ENCODE results near the gene STK40. TPM values are rescaled to one million over a fixed set of nuclear protein-coding genes. Genes with fewer than 3 reads are reported as not detected.

Gene STK40
- polyA plus RNA-seq, 2 of the 4 experiments (the other 2 are of a cell fraction), result 6.0 to 8.9 TPM

- peak overlapping the region in 1 of 2 experiments; percentile 75; a peak in 2 of 6 replicates for H3K27ac ChIP-seq
- H3K4me2 ChIP-seq, result no peak overlapping the region
- FAIRE-seq (no peak), ATAC-seq (no peak), DNase-seq (ENCODE audit: low read depth in 1 of 2, low spot score in 1 of 2) (no peak)
- POLR2A ChIA-PET, result no interaction called here
- CTCF ChIA-PET, result interaction anchor here (0.7 to 5.8 kb wide), 17 partner anchors 28 to 326 kb away, joined by 3 to 53 read pairs (median 3); partner anchors contain the start of genes SH3D21 and TRAPPC3
- peaks cover 7% of the 10 kb centered on the region; the same call in 2 of the 3 replicates for H3K4me1 ChIP-seq
- TF ChIP-seq ZFP36 (IDR thresholded peaks at IDR 0.05; ENCODE audit: borderline replicate concordance, partially characterized antibody), result no peak
- TF ChIP-seq MAFK (IDR thresholded peaks at IDR 0.05; ENCODE audit: partially characterized antibody), result peak; percentile 42
- no peak overlapping the region for H3K4me3 ChIP-seq
- no peaks in the 10 kb centered on the region for H3K9me3 ChIP-seq
- WGBS (ENCODE audit: missing lambda C conversion rate), result 68% methylated on average over 7 of the region's 7 CpGs
Observed at GRCh38 chr1:36421649-36422048, 35.9 kb upstream of the STK40 start.

- ChIA-PET CTCF (interaction anchor here (0.7 to 5.8 kb wide), 15 partner anchors 9 to 271 kb away, joined by 3 to 53 read pairs (median 4); partner anchors contain the start of genes LSM10 and TRAPPC3), POLR2A (interaction anchor here (0.6 kb wide), 1 partner anchor 31 kb away, joined by 4 read pairs; no protein-coding TSS in a partner anchor)
- ATAC-seq (peak; percentile 98 to 99), DNase-seq (ENCODE audit: low read depth in 1 of 2, low spot score in 1 of 2) (peak; percentile 42 to 80), FAIRE-seq (peak; percentile 49)
- WGBS (ENCODE audit: missing lambda C conversion rate), result 12% methylated on average over 13 of the region's 13 CpGs
- TF ChIP-seq RAD21 (conservative IDR thresholded peaks at IDR 0.05 in 1 of 2, IDR thresholded peaks at IDR 0.05 in 1 of 2) (peak; percentile 91 to 95), CTCF (IDR thresholded peaks at IDR 0.05) (peak; percentile 78), SMC3 (IDR thresholded peaks at IDR 0.05) (peak; percentile 83)
- TF ChIP-seq, protein P1, sequence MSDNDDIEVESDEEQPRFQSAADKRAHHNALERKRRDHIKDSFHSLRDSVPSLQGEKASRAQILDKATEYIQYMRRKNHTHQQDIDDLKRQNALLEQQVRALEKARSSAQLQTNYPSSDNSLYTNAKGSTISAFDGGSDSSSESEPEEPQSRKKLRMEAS (IDR thresholded peaks at IDR 0.05), result no peak
- TF ChIP-seq, protein P2, sequence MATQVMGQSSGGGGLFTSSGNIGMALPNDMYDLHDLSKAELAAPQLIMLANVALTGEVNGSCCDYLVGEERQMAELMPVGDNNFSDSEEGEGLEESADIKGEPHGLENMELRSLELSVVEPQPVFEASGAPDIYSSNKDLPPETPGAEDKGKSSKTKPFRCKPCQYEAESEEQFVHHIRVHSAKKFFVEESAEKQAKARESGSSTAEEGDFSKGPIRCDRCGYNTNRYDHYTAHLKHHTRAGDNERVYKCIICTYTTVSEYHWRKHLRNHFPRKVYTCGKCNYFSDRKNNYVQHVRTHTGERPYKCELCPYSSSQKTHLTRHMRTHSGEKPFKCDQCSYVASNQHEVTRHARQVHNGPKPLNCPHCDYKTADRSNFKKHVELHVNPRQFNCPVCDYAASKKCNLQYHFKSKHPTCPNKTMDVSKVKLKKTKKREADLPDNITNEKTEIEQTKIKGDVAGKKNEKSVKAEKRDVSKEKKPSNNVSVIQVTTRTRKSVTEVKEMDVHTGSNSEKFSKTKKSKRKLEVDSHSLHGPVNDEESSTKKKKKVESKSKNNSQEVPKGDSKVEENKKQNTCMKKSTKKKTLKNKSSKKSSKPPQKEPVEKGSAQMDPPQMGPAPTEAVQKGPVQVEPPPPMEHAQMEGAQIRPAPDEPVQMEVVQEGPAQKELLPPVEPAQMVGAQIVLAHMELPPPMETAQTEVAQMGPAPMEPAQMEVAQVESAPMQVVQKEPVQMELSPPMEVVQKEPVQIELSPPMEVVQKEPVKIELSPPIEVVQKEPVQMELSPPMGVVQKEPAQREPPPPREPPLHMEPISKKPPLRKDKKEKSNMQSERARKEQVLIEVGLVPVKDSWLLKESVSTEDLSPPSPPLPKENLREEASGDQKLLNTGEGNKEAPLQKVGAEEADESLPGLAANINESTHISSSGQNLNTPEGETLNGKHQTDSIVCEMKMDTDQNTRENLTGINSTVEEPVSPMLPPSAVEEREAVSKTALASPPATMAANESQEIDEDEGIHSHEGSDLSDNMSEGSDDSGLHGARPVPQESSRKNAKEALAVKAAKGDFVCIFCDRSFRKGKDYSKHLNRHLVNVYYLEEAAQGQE (IDR thresholded peaks at IDR 0.05), result no peak
- no peak overlapping the region for H3K4me3 ChIP-seq
- H3K27ac ChIP-seq, result peak overlapping the region; percentile 48 to 75; a peak in 5 of 6 replicates
- H3K9me3 ChIP-seq, result no peaks in the 10 kb centered on the region
- peaks cover 7% of the 10 kb centered on the region; the same call in 2 of the 3 replicates for H3K4me1 ChIP-seq
- H3K4me2 ChIP-seq, result 0 out of 3 replicates have a peak overlapping the region, but pooled peaks have one; percentile 22
Observed at GRCh38 chr1:36420836-36421317, 35.2 kb upstream of the STK40 start.

DNA sequence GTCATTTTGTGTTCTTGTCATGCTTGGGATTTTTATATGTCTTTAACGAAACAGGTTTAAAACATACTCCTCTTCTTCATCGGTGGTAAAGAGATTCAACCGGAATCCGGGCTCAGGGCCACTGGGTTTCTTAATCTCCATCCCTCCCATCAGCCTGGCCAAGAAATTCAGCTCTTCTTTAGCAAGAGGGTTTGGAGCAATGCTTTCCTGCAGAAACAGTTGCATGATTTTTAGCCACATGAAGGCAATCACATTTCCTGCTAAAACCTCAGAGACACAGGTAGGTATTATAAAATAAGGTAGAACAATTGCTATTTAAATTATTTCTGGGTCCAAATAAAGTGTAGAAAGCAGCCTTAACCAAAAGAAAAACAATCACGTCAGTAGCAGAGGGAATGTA is 34.7 kb upstream of the STK40 start:
- DNase-seq (ENCODE audit: low read depth in 1 of 2, low spot score in 1 of 2) (no peak), FAIRE-seq (no peak), ATAC-seq (no peak)
- Histone ChIP-seq H3K4me3 (no peak overlapping the region), H3K27ac (peak overlapping the region in 1 of 2 experiments; percentile 66; a peak in 4 of 6 replicates), H3K4me1 (peaks cover 7% of the 10 kb centered on the region; the same call in 2 of the 3 replicates), H3K4me2 (0 out of 3 replicates have a peak overlapping the region, but pooled peaks have one; percentile 22), H3K9me3 (no peaks in the 10 kb centered on the region)
- ChIA-PET CTCF (interaction anchor here (0.5 to 2.4 kb wide), 20 partner anchors 8 to 323 kb away, joined by 3 to 30 read pairs (median 4); partner anchors contain the start of gene LSM10), POLR2A (interaction anchor here (0.6 to 1.0 kb wide), 2 partner anchors 30 to 34 kb away, joined by 3 to 4 read pairs; no protein-coding TSS in a partner anchor)
- TF ChIP-seq EHMT2 (IDR thresholded peaks at IDR 0.05; ENCODE audit: low read depth), result no peak
- TF ChIP-seq SREBF2 (IDR thresholded peaks at IDR 0.05), result no peak
- no peak for TF ChIP-seq NPAS2 (CRISPR knock-in tag; IDR thresholded peaks at IDR 0.05; ENCODE audit: borderline replicate concordance)
- TF ChIP-seq USF2 (IDR thresholded peaks at IDR 0.05), result no peak
- no peak for TF ChIP-seq FOSL2 (IDR thresholded peaks at IDR 0.05)
- TF ChIP-seq FOSL2 (CRISPR knock-in tag; IDR thresholded peaks at IDR 0.05), result no peak
- no peak for TF ChIP-seq NFE2L2 (conservative IDR thresholded peaks at IDR 0.05; ENCODE audit: low read length)
- no peak for TF ChIP-seq HOXB13 (CRISPR knock-in tag; IDR thresholded peaks at IDR 0.05; ENCODE audit: low read depth)
- TF ChIP-seq ZC3H11A (IDR thresholded peaks at IDR 0.05), result no peak
- TF ChIP-seq HDAC2 (IDR thresholded peaks at IDR 0.05), result no peak
- TF ChIP-seq NR3C1 (IDR thresholded peaks at IDR 0.05), result no peak
- TF ChIP-seq RARB (CRISPR knock-in tag; IDR thresholded peaks at IDR 0.05), result no peak
- TF ChIP-seq, protein P3, sequence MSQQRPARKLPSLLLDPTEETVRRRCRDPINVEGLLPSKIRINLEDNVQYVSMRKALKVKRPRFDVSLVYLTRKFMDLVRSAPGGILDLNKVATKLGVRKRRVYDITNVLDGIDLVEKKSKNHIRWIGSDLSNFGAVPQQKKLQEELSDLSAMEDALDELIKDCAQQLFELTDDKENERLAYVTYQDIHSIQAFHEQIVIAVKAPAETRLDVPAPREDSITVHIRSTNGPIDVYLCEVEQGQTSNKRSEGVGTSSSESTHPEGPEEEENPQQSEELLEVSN (IDR thresholded peaks at IDR 0.05; ENCODE audit: borderline replicate concordance, low read depth), result no peak
- WGBS (ENCODE audit: missing lambda C conversion rate), result 39% methylated on average over 5 of the region's 5 CpGs

Data from A549 (cell line).